SK-N-SH treated with all-trans-retinoic acid at 6 μM for 48 hours (cell line): ENCODE results near the gene RNASEH2C.
"Not testable (repeated sequence)": the region's sequence is repeated elsewhere in the genome, so short reads cannot be mapped to it uniquely, and the experiment has no call there.

ENCODE experiments used
- ATAC-seq: fragments of 200-7000 bp; cut with Tn5 transposase; 3 replicates; pipeline ENCODE4 v1.9.1; 2020; ENCODE audit warnings: mild to moderate bottlenecking, moderate library complexity
- BACH2 ChIP-seq: fragments of 250-450 bp; sonication (Bioruptor Pico); IDR thresholded peaks from 2 replicates; pipeline ENCODE4 v1.9.0; 2021; ENCODE audit warnings: mild to moderate bottlenecking, borderline replicate concordance
- CSDC2 ChIP-seq: fragments of 250-450 bp; sonication (Bioruptor Pico); IDR thresholded peaks from 2 replicates; pipeline ENCODE4 v1.5.0; 2020; ENCODE audit warnings: mild to moderate bottlenecking, moderate library complexity
- ESRRG ChIP-seq: fragments of 250-450 bp; sonication (Bioruptor Pico); IDR thresholded peaks from 2 replicates; pipeline ENCODE4 v1.6.1; 2021; ENCODE audit warnings: mild to moderate bottlenecking
- GLIS3 ChIP-seq: fragments of 250-450 bp; sonication (Bioruptor Pico); IDR thresholded peaks from 2 replicates; pipeline ENCODE4 v1.5.0; 2020; ENCODE audit warnings: mild to moderate bottlenecking, moderate library complexity
- ISL1 ChIP-seq: fragments of 250-450 bp; sonication (Bioruptor Pico); IDR thresholded peaks from 2 replicates; pipeline ENCODE4 v2.1.2; 2022; ENCODE audit warnings: mild to moderate bottlenecking, moderate library complexity
- OSR1 ChIP-seq: fragments of 250-450 bp; sonication (Bioruptor Pico); IDR thresholded peaks from 2 replicates; pipeline ENCODE4 v1.8.0; 2022; ENCODE audit warnings: moderate library complexity, mild to moderate bottlenecking, inconsistent platforms
- PATZ1 ChIP-seq: fragments of 250-450 bp; sonication (Bioruptor Pico); IDR thresholded peaks from 2 replicates; pipeline ENCODE4 v1.8.0; 2020; ENCODE audit warnings: mild to moderate bottlenecking, moderate library complexity, borderline replicate concordance
- PPARA ChIP-seq: fragments of 250-450 bp; sonication (Bioruptor Pico); IDR thresholded peaks from 2 replicates; pipeline ENCODE4 v1.5.0; 2020; ENCODE audit warnings: mild to moderate bottlenecking, borderline replicate concordance
- RARB ChIP-seq: fragments of 250-450 bp; sonication (Bioruptor Pico); IDR thresholded peaks from 2 replicates; pipeline ENCODE4 v1.8.0; 2021; ENCODE audit warnings: mild to moderate bottlenecking, moderate library complexity
- SNAI2 ChIP-seq: fragments of 250-450 bp; sonication (Bioruptor Pico); IDR thresholded peaks from 2 replicates; pipeline ENCODE4 v1.5.0; 2020; ENCODE audit warnings: mild to moderate bottlenecking, moderate library complexity
- TCF4 ChIP-seq: fragments of 250-450 bp; sonication (Bioruptor Pico); IDR thresholded peaks from 2 replicates; pipeline ENCODE4 v1.8.0; 2021; ENCODE audit warnings: mild to moderate bottlenecking, moderate library complexity, borderline replicate concordance
- TOX ChIP-seq: fragments of 250-450 bp; sonication (Bioruptor Pico); IDR thresholded peaks from 2 replicates; pipeline ENCODE4 v1.8.0; 2021; ENCODE audit warnings: mild to moderate bottlenecking, moderate library complexity, borderline replicate concordance
- ZC3H10 ChIP-seq: fragments of 250-450 bp; sonication (Bioruptor Pico); IDR thresholded peaks from 2 replicates; pipeline ENCODE4 v1.5.1; 2021; ENCODE audit warnings: mild to moderate bottlenecking, moderate library complexity
- ZFP3 ChIP-seq: fragments of 250-450 bp; sonication (Bioruptor Pico); IDR thresholded peaks from 2 replicates; pipeline ENCODE4 v1.5.0; 2020; ENCODE audit warnings: mild to moderate bottlenecking, moderate library complexity
- ZFP30 ChIP-seq: fragments of 450-650 bp; formaldehyde crosslinking; IDR thresholded peaks from 2 replicates; pipeline ENCODE4 v1.5.0; 2022; ENCODE audit warnings: mild to moderate bottlenecking, moderate library complexity
- ZNF565 ChIP-seq: fragments of 450-650 bp; formaldehyde crosslinking; conservative IDR thresholded peaks from 2 replicates; pipeline ENCODE4 v1.5.0; 2020; ENCODE audit warnings: low read depth, mild to moderate bottlenecking, moderate library complexity
- ZNF70 ChIP-seq: fragments of 450-650 bp; formaldehyde crosslinking; IDR thresholded peaks from 2 replicates; pipeline ENCODE4 v1.5.0; 2020; ENCODE audit warnings: mild to moderate bottlenecking, moderate library complexity
- ZNF8 ChIP-seq: fragments of 450-650 bp; formaldehyde crosslinking; IDR thresholded peaks from 2 replicates; pipeline ENCODE4 v1.5.0; 2020; ENCODE audit warnings: mild to moderate bottlenecking, moderate library complexity
- TF ChIP-seq, protein P1 (sequence below): fragments of 250-450 bp; sonication (Bioruptor Pico); IDR thresholded peaks from 2 replicates; pipeline ENCODE4 v1.8.0; 2021; ENCODE audit warnings: low read depth, mild to moderate bottlenecking, moderate library complexity, borderline replicate concordance
- TF ChIP-seq, protein P2 (sequence below): fragments of 250-450 bp; sonication (Bioruptor Pico); IDR thresholded peaks from 2 replicates; pipeline ENCODE4 v1.5.1; 2020; ENCODE audit warnings: low read depth, mild to moderate bottlenecking, moderate library complexity
- TF ChIP-seq, protein P3 (sequence below): fragments of 250-450 bp; sonication (Bioruptor Pico); IDR thresholded peaks from 2 replicates; pipeline ENCODE4 v1.5.0; 2020; ENCODE audit warnings: mild to moderate bottlenecking, moderate library complexity

The RNASEH2C gene

GRCh38 chr11:65720211-65720934, at the start of gene RNASEH2C:
RNASEH2C (minus strand) TSS chr11:65720798; CDS start chr11:65720758, 40 bp downstream.
- ATAC-seq: peak; percentile 93
- TF ChIP-seq, protein P1, sequence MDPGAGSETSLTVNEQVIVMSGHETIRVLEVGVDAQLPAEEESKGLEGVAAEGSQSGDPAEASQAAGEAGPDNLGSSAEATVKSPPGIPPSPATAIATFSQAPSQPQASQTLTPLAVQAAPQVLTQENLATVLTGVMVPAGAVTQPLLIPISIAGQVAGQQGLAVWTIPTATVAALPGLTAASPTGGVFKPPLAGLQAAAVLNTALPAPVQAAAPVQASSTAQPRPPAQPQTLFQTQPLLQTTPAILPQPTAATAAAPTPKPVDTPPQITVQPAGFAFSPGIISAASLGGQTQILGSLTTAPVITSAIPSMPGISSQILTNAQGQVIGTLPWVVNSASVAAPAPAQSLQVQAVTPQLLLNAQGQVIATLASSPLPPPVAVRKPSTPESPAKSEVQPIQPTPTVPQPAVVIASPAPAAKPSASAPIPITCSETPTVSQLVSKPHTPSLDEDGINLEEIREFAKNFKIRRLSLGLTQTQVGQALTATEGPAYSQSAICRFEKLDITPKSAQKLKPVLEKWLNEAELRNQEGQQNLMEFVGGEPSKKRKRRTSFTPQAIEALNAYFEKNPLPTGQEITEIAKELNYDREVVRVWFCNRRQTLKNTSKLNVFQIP (CRISPR knock-in tag): no peak
- TF ChIP-seq OSR1 (CRISPR knock-in tag) (no peak), ZC3H10 (CRISPR knock-in tag) (no peak), SNAI2 (CRISPR knock-in tag) (no peak), GLIS3 (CRISPR knock-in tag) (no peak), BACH2 (CRISPR knock-in tag) (no peak), TCF4 (CRISPR knock-in tag) (no peak), TOX (CRISPR knock-in tag) (no peak), ZNF565 (CRISPR knock-in tag) (no peak), ZNF8 (CRISPR knock-in tag) (no peak), CSDC2 (CRISPR knock-in tag) (no peak), ISL1 (CRISPR knock-in tag) (no peak), PATZ1 (CRISPR knock-in tag) (no peak), ZNF70 (no peak), ESRRG (CRISPR knock-in tag) (no peak), RARB (CRISPR knock-in tag) (no peak), PPARA (CRISPR knock-in tag) (no peak), ZFP3 (CRISPR knock-in tag) (no peak)
- TF ChIP-seq, protein P2, sequence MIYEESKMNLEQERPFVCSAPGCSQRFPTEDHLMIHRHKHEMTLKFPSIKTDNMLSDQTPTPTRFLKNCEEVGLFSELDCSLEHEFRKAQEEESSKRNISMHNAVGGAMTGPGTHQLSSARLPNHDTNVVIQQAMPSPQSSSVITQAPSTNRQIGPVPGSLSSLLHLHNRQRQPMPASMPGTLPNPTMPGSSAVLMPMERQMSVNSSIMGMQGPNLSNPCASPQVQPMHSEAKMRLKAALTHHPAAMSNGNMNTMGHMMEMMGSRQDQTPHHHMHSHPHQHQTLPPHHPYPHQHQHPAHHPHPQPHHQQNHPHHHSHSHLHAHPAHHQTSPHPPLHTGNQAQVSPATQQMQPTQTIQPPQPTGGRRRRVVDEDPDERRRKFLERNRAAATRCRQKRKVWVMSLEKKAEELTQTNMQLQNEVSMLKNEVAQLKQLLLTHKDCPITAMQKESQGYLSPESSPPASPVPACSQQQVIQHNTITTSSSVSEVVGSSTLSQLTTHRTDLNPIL (CRISPR knock-in tag): no peak

- ATAC-seq: not testable (repeated sequence)
These were observed 47.2 kb upstream of the RNASEH2C start for GRCh38 chr11:65767806-65768205.

GRCh38 chr11:65767406-65767805, 46.8 kb upstream of the RNASEH2C start:
- TF ChIP-seq PATZ1 (CRISPR knock-in tag) (no peak), ZFP30 (no peak), GLIS3 (CRISPR knock-in tag) (no peak), PPARA (CRISPR knock-in tag) (no peak), TCF4 (CRISPR knock-in tag) (no peak), TOX (CRISPR knock-in tag) (no peak), BACH2 (CRISPR knock-in tag) (no peak), CSDC2 (CRISPR knock-in tag) (no peak), ZNF565 (CRISPR knock-in tag) (no peak), ESRRG (CRISPR knock-in tag) (no peak), ZC3H10 (CRISPR knock-in tag) (no peak), ZFP3 (CRISPR knock-in tag) (no peak), SNAI2 (CRISPR knock-in tag) (no peak), ZNF8 (CRISPR knock-in tag) (no peak), OSR1 (CRISPR knock-in tag) (no peak), RARB (CRISPR knock-in tag) (no peak)
- TF ChIP-seq, protein P3, sequence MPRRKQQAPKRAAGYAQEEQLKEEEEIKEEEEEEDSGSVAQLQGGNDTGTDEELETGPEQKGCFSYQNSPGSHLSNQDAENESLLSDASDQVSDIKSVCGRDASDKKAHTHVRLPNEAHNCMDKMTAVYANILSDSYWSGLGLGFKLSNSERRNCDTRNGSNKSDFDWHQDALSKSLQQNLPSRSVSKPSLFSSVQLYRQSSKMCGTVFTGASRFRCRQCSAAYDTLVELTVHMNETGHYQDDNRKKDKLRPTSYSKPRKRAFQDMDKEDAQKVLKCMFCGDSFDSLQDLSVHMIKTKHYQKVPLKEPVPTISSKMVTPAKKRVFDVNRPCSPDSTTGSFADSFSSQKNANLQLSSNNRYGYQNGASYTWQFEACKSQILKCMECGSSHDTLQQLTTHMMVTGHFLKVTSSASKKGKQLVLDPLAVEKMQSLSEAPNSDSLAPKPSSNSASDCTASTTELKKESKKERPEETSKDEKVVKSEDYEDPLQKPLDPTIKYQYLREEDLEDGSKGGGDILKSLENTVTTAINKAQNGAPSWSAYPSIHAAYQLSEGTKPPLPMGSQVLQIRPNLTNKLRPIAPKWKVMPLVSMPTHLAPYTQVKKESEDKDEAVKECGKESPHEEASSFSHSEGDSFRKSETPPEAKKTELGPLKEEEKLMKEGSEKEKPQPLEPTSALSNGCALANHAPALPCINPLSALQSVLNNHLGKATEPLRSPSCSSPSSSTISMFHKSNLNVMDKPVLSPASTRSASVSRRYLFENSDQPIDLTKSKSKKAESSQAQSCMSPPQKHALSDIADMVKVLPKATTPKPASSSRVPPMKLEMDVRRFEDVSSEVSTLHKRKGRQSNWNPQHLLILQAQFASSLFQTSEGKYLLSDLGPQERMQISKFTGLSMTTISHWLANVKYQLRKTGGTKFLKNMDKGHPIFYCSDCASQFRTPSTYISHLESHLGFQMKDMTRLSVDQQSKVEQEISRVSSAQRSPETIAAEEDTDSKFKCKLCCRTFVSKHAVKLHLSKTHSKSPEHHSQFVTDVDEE (CRISPR knock-in tag): no peak
- TF ChIP-seq, protein P2 (CRISPR knock-in tag): no peak
- no peak for ATAC-seq
